Stimulated activated CD4-positive, alpha-beta T cell treated with anti-CD3 and anti-CD28 coated beads, TNF-alpha, amount 100 ng/mL, for 48 hours (primary cell): ENCODE measurements around the gene MAP3K1.
"Not testable (repeated sequence)": the region's sequence is repeated elsewhere in the genome, so short reads cannot be mapped to it uniquely, and the experiment has no call there.

Source experiments
- DNase-seq, 3 donors: peaks; one replicate each; pipeline ENCODE4 v3.0.0-alpha.2; 2020; ENCODE audit warnings: low read depth in 3 of 3

The MAP3K1 gene

DNA sequence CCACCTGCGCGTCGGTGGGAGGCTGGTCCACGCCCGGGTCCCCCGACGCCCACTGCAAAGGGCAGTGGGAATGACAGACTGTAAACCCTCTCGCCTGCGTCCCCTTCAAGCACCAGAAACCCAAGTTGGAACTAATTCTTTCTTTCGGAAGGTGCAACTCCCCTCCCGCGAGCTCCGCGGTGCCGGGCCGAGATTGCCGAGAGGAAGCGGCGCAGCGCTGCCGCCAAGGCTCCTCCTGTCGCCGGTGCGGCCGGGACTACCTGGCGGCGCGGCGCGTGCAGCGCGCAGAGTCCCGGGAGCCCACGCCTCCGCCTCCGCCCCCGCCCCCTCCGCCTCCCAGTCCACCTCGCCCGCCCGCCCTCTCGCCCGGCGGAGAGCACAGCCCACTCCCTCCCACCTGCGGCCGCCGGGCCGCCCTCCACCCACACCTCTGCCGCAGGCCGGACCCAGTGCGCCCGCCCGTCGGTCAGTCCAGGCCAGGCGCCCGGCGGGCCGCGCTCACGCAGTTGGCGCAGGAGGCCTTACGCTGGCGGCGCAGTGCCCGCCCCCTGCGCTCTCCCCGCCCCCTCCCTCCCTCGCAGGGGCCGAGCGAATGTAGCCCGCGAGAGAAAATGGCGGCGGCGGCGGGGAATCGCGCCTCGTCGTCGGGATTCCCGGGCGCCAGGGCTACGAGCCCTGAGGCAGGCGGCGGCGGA lies at the start of gene MAP3K1:
TSS of gene MAP3K1 (plus strand) at position 587 of the 695 bp plus-strand sequence. CDS start at position 612, 25 bp downstream.
- peak; percentile 46 to 68 (median 54) for DNase-seq

DNA sequence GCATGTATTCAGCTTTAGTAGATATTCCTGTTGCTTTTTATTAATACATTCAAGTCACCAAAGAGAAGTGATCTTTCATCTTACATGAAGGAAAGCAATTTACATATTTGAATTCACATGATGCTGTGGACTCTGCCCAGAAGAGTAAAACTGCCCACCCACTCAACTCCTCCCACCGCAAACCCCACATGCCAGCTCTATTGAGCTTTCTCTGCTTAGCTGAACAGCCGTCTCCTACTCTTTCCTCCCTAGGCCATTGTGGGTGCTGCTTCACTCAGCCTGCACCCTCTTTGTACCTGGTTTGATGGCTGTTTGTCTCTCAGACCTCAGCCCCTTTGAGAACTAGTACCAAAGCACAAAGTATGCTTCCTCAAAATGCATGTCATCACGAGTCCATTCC lies 48.4 kb upstream of the MAP3K1 start:
- DNase-seq, result no peak

DNA sequence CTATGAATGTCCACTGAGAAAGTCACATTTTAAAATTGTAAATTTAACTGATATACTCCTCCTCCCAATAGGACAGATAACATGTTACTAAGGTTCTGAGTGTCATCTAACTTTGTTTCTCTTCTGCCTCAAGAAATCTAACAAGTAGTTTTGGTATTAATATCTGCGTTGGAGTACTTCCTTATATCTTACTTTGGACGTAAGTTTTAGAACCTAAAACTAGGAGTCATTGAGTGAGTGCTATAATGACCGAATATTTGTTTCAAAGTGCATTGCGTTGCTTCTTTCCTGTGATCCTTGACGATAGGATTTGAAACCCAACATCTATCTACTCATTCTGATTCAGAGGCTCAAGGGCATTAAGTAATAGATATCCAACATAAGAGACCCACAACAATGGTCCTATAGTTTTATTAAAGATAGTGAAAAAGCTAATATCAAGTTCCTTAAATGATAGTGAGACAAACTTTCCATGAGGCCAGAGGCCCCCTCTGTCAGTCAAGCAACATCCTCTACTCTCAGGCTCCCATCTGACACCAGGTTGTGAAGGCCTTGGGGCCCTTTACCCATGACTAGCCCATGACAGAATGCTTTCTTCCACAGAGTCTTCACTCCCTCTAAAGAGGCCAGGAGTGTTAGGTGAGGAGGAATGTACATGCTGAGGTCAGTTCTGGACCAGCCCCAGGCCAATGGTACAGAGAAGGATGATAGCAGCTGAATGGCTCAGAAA lies 45.3 kb upstream of the MAP3K1 start:
- DNase-seq, result no peak

DNA sequence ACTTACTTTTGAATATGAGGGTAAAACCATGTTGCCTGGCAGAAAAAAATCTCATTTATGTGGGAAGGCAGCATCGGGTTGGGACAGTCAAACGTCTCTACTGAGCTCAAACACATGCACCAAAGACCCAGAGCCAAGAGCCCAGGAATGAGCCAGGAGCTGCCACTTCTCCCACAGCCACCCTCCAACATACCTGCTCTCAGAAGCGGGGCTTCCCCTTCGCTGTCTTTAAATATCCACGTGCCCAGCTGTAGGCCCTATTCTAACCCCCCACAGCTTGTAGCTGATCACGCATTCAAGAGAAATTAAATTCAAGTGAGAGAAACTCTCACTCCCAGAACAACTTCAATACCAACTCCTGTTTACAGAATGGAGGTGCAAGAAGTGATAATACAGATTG lies 42.6 kb upstream of the MAP3K1 start:
- no peak for DNase-seq

DNA sequence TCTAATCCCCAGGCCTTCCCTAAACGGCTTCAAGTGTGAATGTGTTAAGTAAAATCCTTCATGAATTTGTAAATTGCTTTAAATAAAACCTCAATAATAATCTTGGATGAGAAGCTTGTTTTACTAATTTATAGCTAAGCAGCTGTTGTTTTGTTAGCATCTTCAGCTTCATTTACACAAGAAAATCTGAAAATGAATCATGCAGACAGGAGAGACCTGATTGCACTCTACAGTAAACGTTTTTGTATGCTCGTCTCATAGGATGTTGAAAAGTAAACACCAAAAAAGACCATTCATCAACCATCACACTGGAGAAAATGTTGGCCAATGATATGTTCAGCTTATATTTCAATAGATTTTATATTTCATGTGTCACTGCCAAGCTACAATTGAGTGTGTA lies 40.4 kb upstream of the MAP3K1 start:
- no peak for DNase-seq

DNA sequence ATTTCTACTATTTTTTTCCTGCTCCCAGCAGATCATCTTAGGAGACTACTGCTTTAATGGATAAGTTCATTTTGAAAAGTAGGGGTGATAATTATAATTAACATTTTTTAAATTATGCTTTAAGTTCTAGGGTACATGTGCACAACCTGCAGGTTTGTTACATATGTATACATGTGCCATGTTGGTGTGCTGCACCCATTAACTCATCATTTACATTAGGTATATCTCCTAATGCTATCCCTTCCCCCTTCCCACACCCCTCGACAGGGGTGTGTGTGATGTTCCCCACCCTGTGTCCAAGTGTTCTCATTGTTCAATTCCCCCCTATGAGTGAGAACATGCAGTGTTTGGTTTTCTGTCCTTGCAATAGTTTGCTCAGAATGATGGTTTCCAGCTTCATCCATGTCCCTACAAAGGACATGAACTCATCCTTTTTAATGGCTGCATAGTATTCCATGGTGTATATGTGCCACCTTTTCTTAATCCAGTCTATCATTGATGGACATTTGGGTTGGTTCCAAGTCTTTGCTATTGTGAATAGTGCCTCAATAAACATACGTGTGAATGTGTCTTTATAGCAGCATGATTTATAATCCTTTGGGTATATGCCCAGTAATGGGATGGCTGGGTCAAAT lies 39.0 kb upstream of the MAP3K1 start:
- DNase-seq, result not testable (repeated sequence)

DNA sequence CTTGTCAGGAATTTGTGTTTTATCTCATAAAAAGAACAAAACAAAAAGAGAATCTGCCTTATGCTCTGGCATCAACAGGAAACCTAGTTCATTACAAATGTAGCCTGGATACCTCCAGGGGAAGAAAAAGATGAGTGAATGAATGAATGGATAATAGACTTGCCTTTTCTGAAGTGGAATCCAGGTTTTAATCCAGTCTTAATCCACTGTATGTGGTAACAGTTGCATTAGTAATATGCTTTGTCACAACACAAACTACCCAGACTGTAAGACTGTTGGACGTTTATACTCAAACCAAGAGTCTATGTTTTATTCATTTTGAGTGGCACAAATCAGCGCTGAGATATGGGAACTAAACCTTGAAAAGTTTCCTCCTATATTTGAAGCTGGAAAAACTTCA lies 32.1 kb upstream of the MAP3K1 start:
- DNase-seq, result no peak

DNA sequence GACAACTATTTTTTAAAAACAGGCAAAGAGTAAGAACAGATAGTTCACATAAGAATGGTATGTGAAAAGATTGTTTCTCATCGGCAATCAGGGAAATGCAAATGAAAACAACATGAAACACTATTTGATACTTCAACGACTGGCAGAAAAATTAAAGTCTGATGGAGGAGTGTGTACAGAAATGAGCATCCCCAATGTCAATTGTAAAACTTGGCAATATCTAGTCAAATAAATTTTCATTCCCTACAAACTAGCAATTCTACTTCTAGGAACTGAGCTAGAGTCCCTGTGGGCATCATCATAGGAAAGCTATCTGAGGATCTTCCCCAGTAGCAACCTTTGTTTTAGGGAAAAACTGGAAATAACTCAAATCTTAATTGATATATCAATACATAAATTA lies 29.0 kb upstream of the MAP3K1 start:
- DNase-seq, result no peak

DNA sequence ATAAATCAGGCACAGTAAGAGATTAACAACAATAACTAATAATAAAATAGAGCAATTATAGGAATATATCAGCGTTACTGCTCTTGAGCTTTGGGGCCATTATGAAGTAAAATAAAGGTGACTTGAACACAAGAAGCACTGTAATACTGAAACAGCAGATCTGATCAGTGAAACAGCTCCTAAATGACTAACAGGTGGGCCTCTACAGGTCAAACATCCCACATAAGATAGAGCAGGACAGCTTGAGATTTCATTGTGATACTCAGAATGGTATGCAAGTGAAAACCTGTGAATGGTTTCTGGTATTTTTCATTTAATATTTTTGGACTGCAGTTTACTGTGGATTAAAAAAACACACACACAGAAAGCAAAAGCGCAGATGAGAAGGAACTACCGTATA lies 24.0 kb upstream of the MAP3K1 start:
- DNase-seq, result no peak

DNA sequence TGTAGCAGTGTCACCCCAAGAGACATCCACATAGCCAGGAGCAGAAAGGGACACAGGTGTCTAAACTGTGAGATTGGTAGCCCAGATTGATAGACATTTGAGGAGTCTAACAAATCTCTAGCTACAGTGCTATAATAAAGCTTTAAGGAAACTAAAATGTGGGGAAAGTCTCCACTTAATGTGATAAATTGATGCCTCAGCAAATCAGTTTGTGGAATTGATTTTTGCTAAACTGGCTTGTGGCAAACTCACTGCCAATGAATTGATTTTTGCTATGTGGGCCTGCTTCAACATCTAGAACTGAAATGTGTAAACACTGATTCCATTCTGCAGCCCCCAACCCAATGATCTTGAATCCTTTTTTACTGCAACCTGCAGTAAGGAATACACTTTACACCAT lies 16.8 kb upstream of the MAP3K1 start:
- DNase-seq, result no peak

DNA sequence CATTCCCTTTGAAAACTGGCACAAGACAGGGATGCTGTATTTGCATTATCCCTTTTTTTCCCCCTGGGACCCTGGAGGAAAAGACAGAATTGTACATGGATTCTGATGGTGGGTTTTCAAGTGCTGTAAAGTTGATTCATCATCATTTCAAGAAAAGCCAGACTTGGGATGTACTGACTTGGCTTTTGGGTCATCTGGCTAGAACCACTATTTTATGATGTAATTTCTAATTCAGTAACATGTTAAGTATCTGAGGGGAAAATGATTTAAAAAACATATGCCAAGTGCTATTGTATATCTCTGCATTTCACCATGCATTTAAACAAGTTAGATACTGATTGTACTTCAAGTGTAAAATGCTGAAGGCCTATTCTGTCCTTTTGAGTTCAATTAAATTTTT lies 15.2 kb upstream of the MAP3K1 start:
- no peak for DNase-seq

DNA sequence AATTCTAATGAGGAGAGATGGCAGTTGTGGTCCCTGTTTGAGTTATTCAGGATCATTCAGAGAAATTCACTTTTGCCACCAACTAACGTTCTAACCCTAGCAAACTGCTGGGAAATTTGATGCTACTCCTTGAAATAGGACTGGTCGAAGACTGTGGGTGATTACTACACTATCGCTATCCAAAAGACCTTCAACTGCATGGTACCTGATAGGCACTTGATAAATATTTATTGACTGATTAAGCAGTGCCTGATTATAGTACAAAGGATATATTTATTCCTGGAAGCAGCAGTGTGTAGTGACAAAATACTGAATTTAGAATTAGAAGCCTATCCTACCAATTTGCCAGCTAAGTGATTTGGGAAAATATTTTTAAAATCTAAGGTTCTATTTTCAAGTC lies 14.1 kb upstream of the MAP3K1 start:
- DNase-seq, result no peak

DNA sequence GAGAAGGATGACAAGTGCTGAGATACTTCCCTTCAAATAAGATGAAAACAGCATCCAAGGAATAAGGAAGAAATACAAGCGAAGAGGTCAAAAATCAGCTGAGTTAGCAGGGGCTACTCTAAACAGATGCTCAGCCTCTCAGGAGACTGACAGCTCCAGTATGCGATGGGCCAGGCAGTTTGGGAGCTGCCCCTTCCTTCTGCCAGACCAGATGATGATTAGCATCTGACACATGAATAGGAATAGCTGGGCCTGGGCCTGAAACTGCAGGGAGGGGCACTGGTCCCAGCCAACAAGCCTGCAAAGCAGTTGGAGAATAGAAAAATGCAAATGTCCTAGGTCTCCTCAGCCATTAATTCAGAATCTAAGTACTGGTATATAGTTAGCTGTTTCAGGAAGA lies 13.1 kb upstream of the MAP3K1 start:
- no peak for DNase-seq

DNA sequence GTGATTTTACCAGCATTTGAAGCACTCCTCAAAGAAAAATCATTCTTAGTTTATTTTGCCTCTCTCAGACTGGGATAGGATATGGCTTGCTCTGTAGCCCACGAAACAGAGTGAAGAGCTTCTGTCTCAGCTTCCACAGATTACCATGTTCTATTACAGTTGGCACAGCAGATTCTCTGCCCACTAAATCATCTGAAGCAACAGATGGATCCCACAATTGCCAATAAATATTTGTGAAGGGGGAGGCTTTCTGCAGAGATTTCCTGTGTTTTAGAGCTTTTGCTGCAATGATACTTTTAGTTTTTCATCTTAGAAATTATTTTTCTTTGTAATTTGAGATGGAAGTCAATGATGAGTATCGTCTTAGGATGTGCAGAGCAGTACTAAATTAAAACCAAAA lies 12.3 kb upstream of the MAP3K1 start:
- no peak for DNase-seq

DNA sequence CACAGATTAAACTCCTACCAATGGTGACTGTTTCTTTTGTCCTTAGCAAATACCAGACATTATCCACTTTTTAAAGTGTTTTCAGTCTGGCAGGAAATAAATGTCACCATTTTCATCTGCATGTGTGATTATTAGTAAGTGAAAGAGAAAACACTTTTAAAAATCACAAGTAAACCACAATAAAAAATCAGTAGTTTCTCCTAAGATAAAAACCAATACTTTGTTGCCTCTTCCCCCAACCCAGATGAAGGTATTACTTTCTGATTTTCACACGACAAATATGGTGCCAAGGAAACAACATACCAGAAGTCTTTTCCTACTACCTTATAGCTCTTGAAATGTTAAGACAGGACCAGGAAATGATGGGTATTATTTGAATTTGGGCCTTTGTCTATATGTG lies 11.5 kb upstream of the MAP3K1 start:
- DNase-seq, result no peak

DNA sequence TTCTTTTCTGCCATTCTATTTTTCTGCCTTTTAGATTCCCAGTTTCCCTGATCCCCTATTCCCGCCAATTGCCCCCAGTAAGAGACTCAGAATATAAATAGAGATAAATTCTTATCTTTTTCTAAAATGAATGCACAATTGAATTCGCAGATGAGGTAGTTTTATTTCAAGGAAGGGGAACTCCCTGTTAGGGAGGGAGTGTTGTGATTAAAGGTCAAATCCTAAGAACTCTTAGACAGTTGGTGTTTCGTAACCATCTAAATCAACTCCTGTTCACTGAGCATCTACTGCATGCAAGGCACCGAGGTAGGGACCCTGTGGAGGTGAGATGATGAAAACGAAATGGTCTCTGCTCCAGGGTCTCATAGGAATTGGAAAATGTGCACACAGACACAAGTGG lies 7.7 kb upstream of the MAP3K1 start:
- no peak for DNase-seq

DNA sequence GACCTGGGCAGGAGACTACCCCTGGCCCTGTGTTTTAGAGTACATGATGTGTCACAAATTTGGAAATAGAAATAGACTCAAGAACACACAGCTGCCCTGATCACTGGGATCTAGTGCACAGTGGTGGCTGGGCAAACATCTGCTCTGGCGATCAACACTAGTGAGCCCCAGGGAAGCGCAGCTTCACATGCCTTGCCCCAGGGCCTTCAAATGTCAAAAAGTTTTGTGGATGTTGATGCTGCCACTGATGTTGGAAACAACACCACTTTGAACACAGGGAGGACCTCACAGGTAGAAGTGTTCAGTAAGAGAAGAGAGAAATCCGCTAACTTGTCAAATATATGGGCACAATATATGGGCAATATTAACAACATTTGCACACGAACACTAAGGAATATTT lies 7.1 kb upstream of the MAP3K1 start:
- DNase-seq, result no peak

DNA sequence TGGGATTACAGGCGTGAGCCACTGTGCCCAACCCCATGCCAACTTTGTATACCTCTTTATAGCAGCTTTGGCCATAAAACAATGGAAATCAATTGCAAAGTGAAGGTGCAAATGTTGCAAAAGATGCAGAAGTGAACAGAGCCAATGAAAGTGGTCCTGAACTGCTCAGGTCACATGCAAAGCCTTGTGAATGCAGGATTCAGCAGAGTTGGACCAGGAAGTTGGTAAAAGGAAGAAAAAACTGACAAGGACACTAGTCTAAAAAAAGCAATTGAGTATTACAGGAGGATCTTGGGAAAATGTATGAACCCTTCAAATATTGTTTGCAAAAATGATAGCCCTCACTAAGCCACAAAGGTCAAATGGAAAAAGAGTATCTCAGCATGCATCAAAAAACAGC lies 4.5 kb upstream of the MAP3K1 start:
- DNase-seq, result no peak

DNA sequence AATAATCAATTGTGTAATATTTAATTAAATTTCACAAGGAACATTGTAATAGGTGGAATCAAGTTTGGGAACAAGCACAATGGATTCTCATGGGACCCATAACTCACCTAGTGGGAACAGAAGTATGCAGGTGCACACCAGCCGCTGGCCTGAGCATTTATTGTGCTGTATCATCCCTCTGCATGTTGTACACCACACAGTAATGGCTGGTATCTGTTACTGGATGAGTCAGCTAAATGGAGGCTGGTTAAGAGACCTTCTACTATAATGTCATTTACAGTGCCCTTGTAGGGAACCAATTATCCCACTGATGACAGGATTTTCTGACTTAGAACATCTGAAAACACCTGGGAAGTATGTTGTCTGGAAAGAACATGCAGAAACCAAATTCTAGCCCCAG lies 3.2 kb upstream of the MAP3K1 start:
- no peak for DNase-seq

DNA sequence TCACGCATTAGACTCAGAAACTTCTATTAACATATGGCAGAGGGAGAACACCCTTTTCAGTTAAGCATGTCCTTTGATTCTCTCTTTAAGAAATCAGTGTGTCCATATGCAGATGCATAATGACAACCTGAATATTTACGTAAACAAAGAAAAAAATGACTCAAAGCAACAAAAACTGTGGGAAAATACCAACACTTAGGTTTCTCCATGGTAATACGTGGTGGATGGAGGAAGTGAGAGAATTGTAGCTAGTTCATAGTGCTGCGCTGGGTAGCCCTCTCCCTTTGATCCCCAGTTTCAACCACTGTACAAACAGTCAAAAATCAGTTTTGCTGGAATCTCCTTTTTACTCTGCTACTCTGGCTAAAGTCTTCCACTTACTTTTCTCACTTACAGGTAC lies 2.0 kb upstream of the MAP3K1 start:
- no peak for DNase-seq

DNA sequence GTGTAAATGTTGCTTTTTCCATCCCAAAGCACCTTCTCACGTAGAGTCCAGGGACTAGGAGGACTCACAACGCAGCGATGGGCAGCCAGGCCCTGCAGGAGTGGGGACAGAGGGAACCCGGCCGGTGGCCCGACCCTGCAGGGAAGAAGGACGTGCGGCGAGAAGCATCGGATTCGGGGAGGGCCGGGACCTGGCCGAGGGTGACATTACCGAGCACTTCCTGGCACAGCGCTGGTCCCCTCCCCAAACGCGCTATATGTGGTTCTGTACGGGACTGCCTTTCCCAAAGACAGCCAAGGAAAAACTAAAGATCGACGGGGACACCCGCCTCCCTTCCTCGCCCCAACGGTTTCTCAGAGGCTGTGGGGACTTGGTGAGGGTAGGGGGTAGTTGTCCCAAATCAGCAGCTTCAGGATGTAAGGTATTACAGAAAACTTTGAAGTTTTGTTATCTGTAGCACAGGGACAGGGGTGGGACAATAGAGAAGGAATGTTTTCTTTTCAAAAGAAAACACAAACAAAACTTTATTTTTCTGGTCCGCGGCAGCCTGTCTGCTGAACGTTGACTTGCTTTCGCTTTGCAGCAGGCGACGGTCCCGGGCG lies 887 bp upstream of the MAP3K1 start:
- DNase-seq, result peak in 1 of 3 donors; percentile 30

DNA sequence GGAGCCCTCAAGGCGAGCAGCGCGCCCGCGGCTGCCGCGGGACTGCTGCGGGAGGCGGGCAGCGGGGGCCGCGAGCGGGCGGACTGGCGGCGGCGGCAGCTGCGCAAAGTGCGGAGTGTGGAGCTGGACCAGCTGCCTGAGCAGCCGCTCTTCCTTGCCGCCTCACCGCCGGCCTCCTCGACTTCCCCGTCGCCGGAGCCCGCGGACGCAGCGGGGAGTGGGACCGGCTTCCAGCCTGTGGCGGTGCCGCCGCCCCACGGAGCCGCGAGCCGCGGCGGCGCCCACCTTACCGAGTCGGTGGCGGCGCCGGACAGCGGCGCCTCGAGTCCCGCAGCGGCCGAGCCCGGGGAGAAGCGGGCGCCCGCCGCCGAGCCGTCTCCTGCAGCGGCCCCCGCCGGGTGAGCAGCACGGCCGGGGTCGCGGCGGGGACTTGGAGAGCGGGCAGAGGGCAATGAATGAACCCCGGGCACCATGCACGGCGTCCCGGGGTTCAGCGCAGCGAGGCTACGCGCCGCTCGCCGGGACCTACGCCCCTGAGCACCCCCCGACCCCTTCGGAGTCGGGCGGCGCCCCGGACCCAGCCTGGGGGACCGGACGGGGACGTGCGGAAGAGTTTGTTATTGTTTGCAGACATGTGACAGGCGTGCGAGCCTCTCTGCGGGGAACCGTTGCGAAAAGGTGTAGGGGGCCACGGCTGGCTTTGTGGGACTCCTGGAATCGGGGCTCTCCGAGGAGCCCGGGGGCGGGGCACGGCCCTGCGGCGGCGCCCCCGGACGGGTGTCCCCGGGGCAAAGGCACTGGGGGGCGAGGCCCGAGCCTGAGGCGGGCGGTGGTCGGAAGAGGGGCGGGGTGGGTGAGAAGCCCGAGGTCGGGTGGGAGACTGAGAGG lies 553 bp downstream of the MAP3K1 start:
- DNase-seq, result peak in 2 of 3 donors; percentile 15 to 23
